Bronchial epithelial cell (primary cell): Measurements from ENCODE around the gene NEDD4. TPM values are rescaled to one million over a fixed set of nuclear protein-coding genes. Genes with fewer than 3 reads are reported as not detected.
"Not testable (repeated sequence)": the region's sequence is repeated elsewhere in the genome, so short reads cannot be mapped to it uniquely, and the experiment has no call there.

Source experiments
- DNase-seq: peaks from one replicate; pipeline ENCODE4 v3.0.0-alpha.2; 2010; ENCODE audit warnings: low read depth
- FAIRE-seq: peaks from 2 replicates; lab custom pipeline; 2011; peaks lifted over from hg19 to GRCh38; lab: Jason Lieb, UNC
- H3K27me3 ChIP-seq: 2 replicates; pipeline ENCODE4 v1.5.1; 2011; ENCODE audit warnings: low read length; ENCODE audit not compliant: control insufficient read depth, insufficient read depth
- H3K36me3 ChIP-seq: 2 replicates; pipeline ENCODE4 v1.5.1; 2011; ENCODE audit warnings: low read length; ENCODE audit not compliant: control insufficient read depth, insufficient read depth
- H3K4me3 ChIP-seq: 2 replicates; pipeline ENCODE4 v1.5.1; 2011; ENCODE audit warnings: mild to moderate bottlenecking, low read depth, low read length, control low read depth
- total RNA-seq: library from RNA; depleted of rRNA; stranded (reverse); fragments of >200 nt; gene quantifications from 2 replicates; pipeline ENCODE4 v1.2.1, GENCODE V29; 2014
- TF ChIP-seq, protein P1 (sequence below): IDR thresholded peaks from 2 replicates; pipeline ENCODE4 v1.5.1; 2011; ENCODE audit warnings: mild to moderate bottlenecking, moderate library complexity, low read length, control low read depth, inconsistent platforms; ENCODE audit not compliant: insufficient read depth, severe bottlenecking

Gene NEDD4
- total RNA-seq, 1 donor from 2014 or later: 37.1 TPM

DNA sequence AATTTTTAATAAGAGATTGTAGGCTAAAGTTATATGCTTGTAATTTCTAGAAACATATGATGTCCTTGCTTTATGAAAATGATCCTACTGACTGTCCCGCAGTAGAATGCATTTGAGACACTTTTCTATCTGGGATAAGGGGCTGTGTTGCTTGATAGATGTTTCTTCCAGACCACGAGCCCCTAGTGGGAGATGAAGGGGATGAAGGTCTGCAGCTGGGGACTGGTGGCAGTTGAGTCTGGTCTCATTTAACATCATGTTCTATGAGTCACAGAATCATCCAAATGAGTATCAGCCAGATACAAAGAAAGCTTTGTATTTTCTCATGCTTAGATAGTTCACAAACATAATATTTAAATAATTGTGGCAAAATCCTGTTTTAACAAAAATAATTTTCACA, 166.2 kb downstream of the NEDD4 start:
- Histone ChIP-seq H3K4me3 (no peak overlapping the region), H3K36me3 (no peaks in the 10 kb centered on the region), H3K27me3 (no peaks in the 10 kb centered on the region)
- TF ChIP-seq, protein P1, sequence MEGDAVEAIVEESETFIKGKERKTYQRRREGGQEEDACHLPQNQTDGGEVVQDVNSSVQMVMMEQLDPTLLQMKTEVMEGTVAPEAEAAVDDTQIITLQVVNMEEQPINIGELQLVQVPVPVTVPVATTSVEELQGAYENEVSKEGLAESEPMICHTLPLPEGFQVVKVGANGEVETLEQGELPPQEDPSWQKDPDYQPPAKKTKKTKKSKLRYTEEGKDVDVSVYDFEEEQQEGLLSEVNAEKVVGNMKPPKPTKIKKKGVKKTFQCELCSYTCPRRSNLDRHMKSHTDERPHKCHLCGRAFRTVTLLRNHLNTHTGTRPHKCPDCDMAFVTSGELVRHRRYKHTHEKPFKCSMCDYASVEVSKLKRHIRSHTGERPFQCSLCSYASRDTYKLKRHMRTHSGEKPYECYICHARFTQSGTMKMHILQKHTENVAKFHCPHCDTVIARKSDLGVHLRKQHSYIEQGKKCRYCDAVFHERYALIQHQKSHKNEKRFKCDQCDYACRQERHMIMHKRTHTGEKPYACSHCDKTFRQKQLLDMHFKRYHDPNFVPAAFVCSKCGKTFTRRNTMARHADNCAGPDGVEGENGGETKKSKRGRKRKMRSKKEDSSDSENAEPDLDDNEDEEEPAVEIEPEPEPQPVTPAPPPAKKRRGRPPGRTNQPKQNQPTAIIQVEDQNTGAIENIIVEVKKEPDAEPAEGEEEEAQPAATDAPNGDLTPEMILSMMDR: no peak
- DNase-seq (no peak), FAIRE-seq (no peak)

DNA sequence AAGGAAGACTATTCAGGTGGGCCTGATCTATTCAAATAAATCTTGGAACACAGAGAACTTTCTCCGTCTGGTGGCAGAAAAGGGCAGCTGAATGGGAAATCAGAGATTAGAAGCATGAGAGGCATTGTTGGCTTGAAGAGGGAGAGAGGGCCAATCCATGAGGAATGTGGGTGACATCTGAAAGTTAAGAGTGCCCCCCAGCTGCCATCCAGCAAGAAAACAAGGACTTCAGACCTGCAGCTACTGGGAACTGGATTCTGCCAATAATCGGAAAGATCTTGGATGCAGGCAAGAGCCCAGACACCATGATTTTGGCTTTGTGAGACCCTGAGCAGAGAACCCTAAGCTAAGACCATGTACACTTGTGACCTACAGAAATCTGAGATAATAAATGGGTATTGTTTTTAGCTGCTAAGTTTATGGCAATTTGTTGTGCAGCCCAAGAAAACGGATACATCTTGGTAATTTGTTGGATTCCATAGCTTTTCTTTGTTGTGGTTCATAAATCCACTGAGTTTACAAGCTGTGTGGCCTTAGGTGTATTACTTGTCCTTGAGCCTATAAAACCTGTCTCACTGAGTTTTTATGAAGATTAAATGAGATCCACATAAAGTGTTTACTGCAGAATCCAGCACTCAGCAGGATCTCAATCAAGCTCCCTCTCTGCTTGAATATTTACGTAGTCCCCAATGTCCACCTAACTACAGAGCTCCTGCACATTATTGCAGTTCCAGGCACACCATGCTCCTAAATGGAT, 168.4 kb downstream of the NEDD4 start:
- no peak for FAIRE-seq
- DNase-seq: no peak
- TF ChIP-seq, protein P1: no peak
- Histone ChIP-seq H3K4me3 (no peak overlapping the region), H3K27me3 (no peaks in the 10 kb centered on the region), H3K36me3 (no peaks in the 10 kb centered on the region)

DNA sequence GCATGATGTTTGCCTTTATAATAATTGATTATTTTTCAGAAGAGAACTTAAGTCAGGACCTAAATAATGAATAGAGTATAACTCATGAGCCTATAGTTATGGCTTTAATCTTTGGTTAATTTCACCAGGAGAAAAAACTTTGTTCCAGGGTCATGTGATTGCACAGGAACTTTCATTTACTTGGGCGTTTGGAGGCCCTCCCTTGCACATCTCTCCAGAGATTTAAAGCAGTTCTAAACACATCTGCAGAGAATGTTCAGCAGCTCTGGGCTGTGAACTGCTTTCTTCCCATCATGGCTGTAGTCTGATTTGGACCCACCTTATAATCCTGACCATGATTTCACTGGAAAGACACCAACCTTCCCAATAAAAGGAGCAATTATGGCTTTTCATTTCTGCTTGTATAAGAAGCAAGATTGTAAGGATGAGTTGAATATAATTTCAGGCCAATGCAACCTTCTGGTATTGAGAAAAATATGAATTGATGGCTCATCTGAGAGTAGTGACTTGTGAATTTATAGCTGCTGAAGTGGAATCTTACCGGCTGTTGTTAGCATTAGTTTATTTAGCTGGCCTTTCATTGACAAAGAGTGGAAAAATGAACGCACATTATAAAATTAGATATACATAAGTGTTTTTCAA, 169.6 kb downstream of the NEDD4 start:
- FAIRE-seq (no peak), DNase-seq (no peak)
- TF ChIP-seq, protein P1: no peak
- Histone ChIP-seq H3K36me3 (no peaks in the 10 kb centered on the region), H3K4me3 (no peak overlapping the region), H3K27me3 (no peaks in the 10 kb centered on the region)

DNA sequence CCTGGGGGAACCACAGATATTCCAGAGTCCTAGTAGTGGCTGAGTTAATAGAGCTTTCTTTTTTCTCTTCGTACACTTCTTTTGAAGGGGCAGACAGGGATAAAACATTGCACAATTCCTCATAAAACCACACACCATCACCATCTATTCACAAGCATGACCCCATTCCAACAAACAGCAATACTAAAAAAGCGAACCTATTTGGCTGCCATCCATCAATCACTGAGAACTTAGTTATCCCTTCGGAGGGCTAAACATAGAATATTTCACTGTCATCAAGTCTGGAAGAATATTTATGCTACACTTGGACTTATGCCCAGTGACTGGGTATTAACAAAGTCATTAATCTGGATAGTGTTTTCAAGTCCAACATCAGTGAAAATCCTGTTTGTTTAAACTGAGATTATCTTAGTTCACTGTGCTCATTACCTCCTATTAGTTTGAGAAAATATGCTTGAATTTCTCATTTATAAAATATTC, 170.2 kb downstream of the NEDD4 start:
- Histone ChIP-seq H3K4me3 (no peak overlapping the region), H3K36me3 (no peaks in the 10 kb centered on the region), H3K27me3 (no peaks in the 10 kb centered on the region)
- TF ChIP-seq, protein P1: no peak
- no peak for FAIRE-seq
- peak; percentile 12 for DNase-seq

DNA sequence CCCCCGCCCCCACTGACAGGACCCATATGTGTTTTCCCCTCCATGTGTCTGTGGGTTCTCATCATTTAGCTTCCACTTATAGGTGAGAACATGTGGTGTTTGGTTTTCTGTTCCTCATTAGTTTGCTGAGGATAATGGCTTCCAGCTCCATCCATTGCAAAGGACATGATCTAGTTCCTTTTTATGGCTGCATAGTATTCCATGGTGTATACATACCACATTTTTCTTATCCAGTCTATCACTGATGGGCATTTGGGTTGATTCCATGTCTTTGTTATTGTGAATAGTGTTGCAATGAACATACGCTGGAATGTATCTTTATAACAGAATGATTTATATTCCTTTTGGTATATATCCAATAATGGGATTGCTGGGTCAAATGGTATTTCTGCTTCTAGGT, 171.7 kb downstream of the NEDD4 start:
- not testable (repeated sequence) for DNase-seq, H3K27me3 ChIP-seq, H3K4me3 ChIP-seq, H3K36me3 ChIP-seq, FAIRE-seq

DNA sequence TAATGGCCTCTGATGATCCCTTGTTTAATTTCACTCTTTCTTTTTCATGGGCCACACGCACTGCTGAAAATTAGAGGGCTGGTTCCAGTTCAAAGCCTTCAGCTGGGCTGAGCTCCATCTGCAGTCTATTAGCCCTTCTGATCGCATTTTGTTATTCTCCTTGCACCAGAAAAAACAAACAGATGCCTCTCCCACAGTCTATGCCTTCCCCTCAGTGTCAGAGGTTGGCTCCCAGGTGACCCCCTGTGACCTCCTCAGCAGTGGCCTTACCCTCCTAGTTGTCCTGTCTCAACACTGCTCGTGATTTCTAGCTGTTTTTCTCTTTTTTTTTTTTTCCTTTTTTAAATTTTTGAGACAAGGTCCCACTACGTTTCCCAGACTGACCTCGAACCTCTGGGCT, 173.4 kb downstream of the NEDD4 start:
- no peak for FAIRE-seq
- H3K4me3 ChIP-seq: no peak overlapping the region
- TF ChIP-seq, protein P1: no peak
- no peak for DNase-seq
- no peaks in the 10 kb centered on the region for H3K27me3 ChIP-seq
- H3K36me3 ChIP-seq: no peaks in the 10 kb centered on the region
